ENCODE results near the gene HDAC2.

The HDAC2 gene

DNA sequence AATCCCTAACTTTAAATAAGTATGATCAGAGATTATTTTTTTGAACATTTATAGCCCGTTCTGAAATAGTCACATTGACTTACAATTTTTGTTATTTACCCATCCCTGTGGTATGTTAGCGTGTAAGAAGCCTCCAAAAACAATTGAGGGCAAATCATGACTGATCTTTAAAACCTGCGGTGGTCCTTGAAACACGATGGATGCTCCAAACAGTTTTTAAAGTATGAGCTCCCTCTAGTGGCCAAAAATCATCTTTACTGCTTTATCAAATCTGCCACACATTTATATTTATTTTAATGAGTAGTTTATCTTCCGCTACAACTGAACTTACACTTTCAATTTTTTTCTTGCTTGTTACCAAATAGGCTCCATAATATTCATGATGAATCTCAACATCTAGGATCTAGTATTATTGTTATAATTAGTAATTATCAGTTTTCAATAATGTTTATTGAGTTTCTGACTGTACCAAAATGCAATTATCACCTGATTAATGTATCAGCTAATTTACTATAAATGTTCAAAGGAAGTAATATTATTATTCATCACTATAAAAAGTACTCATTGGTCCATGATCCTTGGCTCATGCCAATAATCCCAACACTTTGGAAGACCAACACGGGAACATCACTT, 61.6 kb downstream of the HDAC2 start:
- peak; percentile 36 for DNase-seq (ENCODE audit: low spot score)

DNA sequence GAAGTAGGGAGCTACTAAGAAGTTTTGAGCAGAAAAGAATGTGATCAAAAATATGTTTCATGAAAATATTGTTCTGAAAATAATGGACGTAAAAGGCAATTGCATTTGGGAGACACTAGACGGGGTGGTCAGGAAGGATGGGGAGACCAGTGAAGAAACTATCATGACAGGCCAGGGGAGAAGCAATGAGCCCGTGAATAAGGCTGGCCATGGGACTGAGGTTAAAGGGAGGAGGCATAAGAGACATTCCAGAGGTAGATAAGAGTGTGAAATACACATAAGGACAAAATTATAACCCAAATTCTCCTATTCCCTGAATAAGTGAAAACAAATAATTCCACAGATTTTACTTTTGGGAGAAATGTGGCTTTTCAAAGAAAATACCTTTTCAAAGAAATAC, 62.1 kb downstream of the HDAC2 start:
- no peak for DNase-seq (ENCODE audit: low spot score)

- no peak for DNase-seq (ENCODE audit: low spot score)
These were observed 63.7 kb downstream of the HDAC2 start for GRCh38 chr6:113907102-113907815.

GRCh38 chr6:113903666-113904330, 67.2 kb downstream of the HDAC2 start:
- no peak for DNase-seq (ENCODE audit: low spot score)

DNA sequence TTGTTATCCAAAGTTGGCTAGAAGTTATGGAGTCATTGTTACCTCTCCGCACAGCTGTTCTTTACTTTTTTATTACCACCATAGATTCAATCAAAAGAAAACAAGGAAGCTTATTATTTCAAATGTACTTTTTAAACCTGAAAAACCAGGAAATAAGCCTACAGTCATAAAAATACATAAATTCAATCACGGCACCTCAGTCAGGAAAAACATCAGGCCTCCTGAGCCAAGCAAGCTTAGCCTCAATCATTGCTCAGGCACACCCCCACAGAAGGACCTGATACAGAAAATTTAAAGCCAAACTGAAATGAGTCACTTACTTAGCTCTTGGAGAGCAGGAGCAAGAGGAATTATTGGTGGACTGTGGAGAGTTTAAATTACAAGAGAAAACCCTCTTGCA, 69.5 kb downstream of the HDAC2 start:
- DNase-seq (ENCODE audit: low spot score): no peak

- DNase-seq (ENCODE audit: low spot score): no peak
These were observed 76.0 kb downstream of the HDAC2 start for GRCh38 chr6:113894712-113895674.

DNA sequence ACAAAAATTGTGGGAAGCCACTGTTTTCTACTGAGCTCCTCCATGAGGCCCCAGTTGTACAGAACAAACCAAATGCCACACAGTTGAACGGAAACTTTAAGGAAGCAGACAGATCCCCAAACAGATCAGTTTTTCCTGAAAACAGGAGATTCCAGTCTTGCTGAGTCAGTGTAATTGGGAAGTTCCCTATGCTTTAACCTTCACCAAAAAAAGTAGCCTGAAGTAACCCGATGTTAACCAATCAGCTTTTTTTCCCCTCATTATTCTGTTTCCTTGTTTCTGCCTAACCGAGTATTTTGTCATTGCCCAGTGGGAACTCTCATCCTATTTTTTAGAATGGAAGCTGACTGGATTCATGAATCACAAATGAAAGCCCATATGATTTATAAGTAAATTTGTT, 77.1 kb downstream of the HDAC2 start:
- DNase-seq (ENCODE audit: low spot score): no peak

DNA sequence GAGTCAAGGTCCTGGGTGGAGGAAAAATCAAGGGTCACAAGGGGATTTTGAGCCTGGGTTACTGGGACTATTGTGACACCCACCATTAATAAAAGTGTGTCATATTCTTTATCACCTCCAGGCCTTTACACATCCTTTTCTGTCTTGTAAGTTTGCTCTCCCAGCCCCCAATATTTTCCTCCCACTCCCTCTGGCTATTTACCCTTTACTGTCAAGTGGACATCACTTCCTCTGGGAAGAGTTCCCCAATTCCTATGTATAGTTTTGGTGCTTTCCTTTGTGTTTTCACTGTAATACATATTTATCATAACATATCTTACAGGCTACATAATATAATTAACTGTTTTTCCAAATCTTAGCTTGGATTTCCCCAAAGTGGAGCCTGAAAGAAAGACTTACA, 77.5 kb downstream of the HDAC2 start:
- no peak for DNase-seq (ENCODE audit: low spot score)

DNA sequence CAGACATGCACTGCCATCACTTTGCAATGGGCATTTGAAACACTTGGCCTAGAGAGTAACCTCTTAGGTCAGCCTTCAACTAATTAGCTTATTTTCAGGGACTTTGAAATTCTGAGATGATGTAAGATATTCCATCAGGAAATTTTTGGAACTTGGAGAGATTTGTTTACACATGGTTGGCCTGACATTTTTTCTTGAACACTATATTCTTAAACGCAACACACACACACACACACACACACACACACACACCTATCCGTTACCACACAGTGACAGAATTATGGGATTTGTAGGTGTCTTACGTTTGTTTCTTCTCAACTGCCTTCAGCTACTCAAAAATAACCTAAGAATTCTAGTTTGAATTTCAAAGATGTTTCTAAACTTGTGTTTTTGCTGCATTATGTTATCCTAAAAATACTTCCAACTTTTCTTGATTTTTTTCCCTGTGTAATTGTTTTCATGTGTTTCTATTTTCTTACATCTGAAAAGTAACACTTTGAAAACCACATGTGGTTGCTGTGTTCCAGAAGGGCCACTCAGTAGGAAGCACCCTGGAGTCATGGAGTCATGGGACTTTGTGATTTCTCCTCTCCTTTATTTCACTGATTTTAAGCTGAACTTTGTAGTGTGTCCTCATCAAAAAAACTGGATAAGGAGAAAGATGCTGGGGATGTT, 81.9 kb downstream of the HDAC2 start:
- DNase-seq (ENCODE audit: low spot score): no peak

DNA sequence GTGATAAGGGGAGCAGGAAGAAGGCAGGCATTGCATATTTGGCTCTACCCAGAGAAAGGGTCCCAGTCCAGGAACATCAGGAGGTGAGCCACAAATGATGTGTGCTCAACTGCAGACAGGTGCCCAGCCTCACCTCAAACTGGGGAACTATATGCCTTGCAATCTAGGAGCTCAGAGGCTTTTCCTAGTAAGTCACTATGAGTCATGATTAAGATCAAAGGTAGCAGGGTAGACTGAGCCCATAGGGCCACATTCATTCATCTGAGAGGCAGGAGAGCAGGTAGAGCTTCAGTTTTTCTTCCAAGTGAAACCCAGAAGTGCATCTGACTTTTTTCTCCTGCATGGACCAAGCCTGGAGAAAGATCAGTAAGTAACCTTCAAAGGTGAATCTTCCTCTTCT, 82.5 kb downstream of the HDAC2 start:
- peak; percentile 48 for DNase-seq (ENCODE audit: low spot score)

DNA sequence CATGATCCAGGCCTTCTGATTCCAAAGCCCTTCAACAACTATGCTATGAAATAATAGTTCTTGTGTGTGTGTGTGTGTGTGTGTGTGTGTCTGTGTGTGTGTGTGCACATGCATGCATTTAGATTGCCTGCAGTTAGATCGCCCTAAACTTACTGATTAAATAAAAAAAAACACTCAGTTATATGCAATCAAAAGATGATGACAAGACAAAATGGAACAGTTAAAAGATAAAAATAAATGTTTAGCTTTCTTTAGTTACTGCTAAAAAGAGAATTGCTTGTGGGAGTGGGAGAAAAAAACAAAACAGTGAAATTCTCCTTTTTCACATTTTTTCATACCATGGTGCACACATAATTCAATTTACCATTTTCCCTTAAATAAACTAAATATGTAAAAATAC, 84.4 kb downstream of the HDAC2 start:
- no peak for DNase-seq (ENCODE audit: low spot score)

- DNase-seq (ENCODE audit: low spot score): no peak
These were observed 86.9 kb downstream of the HDAC2 start for GRCh38 chr6:113884011-113884410.

Measured in SW480 (cell line).